HS-5 (cell line): ENCODE data around the gene MYOF.
A peak's percentile ranks its signal among the peaks of the same experiment; 100 is the strongest.

Experiments used
- DNase-seq: peaks from one replicate; pipeline ENCODE4 v3.0.0-alpha.2; 2012; ENCODE audit warnings: low read depth

MYOF gene, protein sequence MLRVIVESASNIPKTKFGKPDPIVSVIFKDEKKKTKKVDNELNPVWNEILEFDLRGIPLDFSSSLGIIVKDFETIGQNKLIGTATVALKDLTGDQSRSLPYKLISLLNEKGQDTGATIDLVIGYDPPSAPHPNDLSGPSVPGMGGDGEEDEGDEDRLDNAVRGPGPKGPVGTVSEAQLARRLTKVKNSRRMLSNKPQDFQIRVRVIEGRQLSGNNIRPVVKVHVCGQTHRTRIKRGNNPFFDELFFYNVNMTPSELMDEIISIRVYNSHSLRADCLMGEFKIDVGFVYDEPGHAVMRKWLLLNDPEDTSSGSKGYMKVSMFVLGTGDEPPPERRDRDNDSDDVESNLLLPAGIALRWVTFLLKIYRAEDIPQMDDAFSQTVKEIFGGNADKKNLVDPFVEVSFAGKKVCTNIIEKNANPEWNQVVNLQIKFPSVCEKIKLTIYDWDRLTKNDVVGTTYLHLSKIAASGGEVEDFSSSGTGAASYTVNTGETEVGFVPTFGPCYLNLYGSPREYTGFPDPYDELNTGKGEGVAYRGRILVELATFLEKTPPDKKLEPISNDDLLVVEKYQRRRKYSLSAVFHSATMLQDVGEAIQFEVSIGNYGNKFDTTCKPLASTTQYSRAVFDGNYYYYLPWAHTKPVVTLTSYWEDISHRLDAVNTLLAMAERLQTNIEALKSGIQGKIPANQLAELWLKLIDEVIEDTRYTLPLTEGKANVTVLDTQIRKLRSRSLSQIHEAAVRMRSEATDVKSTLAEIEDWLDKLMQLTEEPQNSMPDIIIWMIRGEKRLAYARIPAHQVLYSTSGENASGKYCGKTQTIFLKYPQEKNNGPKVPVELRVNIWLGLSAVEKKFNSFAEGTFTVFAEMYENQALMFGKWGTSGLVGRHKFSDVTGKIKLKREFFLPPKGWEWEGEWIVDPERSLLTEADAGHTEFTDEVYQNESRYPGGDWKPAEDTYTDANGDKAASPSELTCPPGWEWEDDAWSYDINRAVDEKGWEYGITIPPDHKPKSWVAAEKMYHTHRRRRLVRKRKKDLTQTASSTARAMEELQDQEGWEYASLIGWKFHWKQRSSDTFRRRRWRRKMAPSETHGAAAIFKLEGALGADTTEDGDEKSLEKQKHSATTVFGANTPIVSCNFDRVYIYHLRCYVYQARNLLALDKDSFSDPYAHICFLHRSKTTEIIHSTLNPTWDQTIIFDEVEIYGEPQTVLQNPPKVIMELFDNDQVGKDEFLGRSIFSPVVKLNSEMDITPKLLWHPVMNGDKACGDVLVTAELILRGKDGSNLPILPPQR (N-terminal part only)

DNA sequence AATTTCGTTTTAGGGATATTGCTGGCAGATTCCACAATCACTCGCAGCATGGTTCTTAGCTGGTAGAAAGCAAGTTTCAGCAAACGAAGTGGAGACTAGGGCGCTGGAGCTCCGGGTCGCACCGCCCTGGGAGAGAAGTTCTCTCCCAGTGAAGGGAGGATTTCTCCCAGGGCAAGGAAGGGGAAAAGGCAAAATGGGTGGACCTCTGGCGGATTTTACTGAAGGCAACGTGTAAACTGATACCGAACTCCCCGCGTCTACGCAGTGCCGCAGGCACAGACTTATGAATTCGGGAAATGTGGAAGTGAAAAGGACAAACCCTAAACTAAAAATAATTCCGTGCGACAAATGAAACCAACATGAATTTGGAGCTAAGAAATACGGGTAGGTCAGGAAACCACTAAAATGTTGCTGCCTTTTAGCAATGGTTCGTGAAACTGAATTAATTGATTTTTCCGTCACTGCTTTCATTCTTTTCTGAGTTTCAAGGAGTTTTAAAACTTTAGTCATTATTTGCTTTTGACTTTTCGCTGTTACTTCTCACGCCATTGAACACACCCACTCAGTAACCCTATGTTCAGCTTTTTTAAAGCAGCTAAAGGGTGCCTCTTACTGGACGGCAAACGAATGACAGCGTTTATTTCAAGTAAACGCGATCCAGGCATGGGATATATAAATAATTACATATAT is at the start of gene MYOF:
Gene MYOF (minus strand): TSS at position 190 of the 690 bp plus-strand sequence. CDS start 140 bp downstream, at position 50.
- DNase-seq, result peak; percentile 85

DNA sequence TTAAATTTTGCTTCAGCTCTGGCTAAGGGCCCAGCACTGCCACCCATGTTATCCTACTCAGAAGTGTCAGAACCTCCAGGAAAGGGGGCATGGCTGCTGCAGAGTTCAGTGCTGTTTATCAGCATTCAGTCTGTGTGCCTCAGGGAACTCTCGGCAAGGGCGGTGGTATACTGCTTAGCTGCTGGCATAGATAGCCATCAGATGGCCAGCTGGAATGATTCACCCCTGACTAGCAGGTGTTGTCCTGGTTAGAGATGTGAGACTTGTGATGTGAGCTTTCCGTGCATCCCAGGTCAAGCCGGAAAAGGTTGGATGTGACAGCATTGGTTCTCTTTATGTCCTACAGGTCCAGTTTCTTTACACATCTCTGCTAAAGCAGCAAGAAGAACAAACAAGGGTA is 36.4 kb upstream of the MYOF start:
- no peak for DNase-seq

DNA sequence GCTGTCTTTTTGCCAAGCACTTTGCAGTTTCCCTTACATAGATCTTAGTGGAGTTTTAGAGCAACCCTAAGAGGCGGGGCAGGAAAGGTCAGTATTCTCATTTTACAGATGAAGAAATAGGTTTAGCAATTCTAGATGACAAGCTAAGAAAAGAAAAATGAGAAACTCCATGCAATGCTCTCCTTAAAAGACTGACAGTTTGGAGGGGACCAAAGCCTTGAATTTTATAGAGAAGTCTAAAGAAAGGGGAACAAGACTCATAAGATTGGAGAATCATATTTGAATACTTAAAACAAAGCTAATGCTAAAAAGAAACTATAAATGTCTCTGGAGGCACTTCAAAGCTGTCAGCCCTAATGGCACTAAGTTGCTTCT is 33.9 kb upstream of the MYOF start:
- DNase-seq, result no peak

DNA sequence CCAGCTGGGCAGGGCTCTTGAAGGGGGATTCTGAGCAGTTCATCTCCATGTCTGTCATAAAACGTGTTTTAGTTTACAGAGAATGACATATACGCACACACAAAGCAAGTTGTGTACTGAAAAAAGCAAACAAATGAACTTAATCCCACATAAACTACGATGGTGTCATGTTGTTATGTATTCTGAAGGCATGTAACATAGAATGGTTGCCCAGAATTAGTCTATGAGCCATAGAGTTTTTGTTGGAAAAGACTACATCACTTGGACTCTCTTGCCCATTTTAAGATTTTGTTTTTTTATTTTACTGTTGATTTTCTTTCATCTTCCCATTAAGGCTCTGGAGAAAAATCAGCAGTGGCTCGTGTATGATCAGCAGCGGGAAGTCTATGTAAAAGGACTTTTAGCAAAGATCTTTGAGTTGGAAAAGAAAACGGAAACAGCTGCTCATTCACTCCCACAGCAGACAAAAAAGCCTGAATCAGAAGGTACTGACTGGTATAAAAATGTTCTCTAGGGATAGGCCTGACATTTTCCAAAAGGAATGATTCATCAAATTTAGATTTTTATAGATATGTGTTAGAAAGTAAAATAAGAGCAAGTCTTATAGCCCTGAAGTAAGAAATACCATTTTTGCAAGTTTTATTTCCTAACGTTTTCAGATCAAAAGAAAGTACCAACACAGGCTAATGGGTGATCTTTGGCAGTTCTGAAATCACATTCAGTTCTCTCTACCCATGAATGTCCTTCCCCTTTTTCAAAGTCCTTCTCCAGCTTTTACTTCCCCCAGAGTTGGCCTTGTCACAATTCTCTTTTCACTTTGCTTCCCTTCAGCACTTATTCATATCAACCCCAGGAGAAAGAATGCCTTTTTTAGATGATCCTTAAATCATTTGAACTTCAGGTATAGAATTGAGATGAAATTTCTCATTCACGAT is 33.2 kb upstream of the MYOF start:
- DNase-seq, result no peak

DNA sequence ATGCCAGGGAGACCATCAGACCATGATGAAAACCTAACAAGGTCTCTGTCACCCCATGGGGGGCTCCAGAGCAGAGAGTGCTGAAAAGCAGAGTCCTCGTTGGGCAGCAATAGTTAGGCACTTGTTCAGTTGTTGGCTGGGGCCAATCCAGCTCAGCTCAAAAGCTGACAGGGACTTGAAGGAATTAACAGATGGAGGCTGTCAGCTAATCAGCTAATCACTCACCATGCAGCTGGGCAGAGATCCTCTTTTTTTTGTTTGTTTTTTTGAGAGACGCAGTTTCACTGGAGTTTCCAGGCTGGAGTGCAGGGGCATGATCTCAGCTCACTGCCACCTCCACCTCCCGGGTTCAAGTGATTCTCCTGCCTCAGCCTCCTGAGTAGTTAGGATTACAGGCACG is 32.4 kb upstream of the MYOF start:
- no peak for DNase-seq

DNA sequence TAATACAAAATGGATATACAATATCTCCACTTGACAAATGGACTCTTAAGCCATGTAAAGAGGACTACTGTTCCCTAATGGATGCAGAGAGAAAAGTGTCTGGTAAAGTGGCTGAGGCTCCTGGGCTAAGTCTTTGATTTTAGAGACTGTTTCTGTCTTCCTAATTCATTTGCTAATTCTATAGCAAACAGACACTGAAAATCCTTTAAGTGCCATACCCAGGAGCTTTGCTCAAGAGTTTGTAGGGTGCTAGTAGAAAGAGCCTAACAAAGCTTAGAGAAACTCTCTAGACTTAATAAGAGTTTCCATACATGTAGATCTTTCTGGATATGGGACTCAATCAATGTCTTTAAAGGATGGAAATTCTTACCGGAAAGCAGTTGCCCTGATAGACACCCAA is 31.0 kb upstream of the MYOF start:
- DNase-seq, result no peak

DNA sequence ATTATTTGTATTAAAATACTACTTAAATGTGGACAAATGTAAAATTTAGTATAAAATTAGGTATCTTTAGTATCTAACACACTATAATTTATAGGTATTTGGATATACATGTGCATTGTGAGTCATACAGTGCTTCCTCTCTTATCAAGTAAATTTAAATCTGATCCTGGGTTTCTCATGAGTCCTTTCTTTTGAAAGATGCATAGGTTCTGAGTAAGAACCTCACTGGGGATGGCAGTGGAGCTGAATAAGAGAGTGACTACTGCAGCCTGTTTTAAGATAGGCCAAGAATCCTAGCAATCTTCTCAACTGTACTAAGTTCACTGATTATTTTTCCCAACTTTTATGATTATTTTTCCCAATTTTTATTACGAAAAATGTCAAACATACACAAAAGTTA is 30.4 kb upstream of the MYOF start:
- DNase-seq, result peak; percentile 31

DNA sequence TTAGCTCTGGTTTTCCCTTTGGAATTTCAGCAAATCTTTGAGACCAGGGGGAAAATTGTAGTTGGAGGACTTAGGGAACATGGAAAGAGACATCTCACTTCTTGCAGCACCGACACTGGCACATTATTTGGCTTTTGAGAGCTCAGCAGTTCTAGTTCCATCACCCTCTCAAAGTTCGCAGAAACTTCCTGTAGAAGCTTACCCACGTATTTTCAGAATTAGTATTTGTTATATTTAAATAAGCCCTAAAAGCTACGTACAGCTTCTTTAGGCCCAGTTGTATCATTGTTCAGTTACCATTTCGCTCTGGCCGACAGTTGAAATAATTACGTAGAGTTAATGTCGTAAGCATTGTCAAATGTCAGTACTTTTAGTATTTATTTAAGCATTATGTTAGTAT is 27.7 kb upstream of the MYOF start:
- no peak for DNase-seq

DNA sequence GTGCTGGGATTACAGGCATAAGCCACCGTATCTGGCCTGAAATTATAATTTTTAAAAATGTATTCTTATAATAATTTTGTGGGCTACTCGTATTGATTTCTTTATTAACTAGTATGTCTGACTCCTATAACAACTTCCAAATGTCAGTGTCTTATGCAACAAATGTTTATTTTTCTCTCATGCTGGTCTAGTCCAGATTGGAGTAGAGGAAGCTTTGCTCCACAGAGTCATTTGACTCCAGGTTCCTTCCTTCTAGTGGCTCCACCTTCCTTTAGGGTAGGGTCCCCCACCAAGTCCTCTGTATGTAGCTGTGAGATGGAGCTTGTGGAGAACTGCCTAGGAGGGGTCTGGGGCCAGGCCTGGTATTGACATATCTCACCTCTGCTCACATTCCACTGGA is 22.9 kb upstream of the MYOF start:
- DNase-seq, result no peak

DNA sequence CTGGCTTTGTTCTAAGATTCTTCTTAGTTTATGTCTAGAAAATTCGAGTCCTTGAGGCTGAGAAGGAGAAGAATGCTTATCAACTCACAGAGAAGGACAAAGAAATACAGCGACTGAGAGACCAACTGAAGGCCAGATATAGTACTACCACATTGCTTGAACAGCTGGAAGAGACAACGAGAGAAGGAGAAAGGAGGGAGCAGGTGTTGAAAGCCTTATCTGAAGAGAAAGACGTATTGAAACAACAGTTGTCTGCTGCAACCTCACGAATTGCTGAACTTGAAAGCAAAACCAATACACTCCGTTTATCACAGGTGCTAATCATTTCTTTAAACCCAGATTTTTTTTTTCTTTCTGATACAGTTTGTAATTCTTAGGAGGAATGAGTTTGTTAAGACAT is 20.9 kb upstream of the MYOF start:
- no peak for DNase-seq

DNA sequence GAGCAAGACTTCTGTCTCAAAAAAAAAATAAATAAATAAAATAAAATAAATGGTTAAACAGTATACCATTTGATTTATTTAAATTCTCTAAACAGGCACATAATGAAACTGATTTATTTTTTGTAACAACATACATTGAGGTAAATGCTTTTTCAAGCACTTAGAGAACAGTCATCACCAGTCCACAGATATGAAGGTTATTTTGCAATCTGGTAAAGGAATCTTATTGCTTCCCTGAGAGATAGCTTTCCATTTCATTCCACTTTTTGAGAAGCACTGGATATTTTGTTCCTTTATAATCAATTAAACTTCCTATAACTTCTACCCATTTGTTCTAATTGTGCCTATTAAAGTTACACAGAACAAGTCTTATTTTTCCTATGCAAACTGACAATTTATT is 19.5 kb upstream of the MYOF start:
- no peak for DNase-seq

DNA sequence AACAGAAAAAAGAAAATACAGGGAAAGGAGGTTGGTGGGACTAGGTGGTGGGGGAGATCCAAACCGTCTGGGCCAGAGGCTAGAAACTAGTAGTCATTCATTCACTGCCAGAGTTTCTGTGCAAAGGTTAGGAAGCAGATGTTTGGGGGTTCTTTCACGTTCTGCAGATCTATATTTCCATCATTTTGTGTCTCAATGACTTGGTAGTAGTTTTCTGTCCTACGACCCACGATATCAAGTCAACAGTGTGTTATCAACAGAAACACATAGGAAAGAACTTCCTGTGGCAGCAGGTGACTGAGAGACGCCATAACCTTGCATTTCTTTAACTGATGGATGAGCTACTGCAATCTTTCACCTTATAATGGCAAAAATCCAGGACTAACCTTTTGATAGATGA is 16.0 kb upstream of the MYOF start:
- DNase-seq, result no peak

DNA sequence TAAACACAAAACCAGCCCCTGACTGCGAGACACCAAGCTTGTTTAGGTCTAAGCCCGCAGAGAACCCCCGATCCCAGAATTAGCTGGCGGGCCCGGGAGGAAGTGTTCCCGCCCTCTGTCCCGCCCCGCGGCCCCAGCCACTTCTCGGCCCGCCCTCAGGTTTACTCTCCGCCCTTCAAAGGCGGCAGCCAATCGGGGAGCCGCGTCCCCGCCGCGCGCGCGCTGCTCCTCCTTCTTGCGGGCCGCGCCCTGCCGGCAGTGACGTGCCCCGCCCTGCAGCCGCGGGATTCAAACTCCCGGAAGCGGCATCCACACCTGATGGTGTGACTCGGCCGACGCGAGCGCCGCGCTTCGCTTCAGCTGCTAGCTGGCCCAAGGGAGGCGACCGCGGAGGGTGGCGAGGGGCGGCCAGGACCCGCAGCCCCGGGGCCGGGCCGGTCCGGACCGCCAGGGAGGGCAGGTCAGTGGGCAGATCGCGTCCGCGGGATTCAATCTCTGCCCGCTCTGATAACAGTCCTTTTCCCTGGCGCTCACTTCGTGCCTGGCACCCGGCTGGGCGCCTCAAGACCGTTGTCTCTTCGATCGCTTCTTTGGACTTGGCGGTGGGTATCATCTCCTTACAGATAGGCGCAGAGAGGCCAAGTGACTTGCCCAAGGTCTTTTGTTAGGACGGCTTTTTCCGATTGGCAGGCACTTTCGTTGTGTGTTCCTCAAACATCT is 14.3 kb upstream of the MYOF start, which contains the start of gene CEP55:
Gene CEP55 (plus strand): TSS at position 291 of the 720 bp plus-strand sequence. CDS start 3,440 bp downstream, outside the sequence.
- peak; percentile 58 for DNase-seq

DNA sequence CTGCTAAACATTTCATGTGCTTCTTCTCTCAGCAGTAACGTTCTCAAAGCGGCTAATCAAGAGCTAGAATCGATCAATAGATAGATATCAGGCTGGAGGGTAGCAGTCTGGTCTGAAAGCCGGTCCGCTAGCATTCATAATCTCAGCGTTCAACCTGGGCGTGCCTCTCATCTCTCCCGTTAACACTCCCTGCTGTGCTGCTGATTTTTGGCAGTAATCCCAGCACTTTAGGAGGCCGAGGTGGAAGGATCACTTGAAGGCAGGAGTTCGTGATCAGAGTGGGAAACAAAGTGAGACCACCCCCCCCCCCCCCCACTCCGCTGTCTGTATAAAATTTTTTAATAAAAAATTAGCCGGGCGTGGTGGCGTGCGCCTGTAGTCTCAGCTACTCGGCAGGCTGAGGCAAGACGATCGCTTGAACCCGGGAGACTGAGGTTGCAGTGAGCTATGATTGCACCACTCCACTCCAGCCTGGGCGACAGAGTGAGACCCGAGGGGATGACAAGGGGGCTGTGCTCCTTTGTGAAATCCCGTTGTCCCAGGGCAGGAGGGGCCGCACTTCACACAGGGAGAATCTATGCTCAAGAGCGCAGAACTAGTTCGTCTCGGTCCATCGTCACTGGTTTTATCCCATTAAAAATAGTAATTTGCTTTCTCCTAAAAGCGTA is 13.7 kb upstream of the MYOF start:
- peak; percentile 23 for DNase-seq

DNA sequence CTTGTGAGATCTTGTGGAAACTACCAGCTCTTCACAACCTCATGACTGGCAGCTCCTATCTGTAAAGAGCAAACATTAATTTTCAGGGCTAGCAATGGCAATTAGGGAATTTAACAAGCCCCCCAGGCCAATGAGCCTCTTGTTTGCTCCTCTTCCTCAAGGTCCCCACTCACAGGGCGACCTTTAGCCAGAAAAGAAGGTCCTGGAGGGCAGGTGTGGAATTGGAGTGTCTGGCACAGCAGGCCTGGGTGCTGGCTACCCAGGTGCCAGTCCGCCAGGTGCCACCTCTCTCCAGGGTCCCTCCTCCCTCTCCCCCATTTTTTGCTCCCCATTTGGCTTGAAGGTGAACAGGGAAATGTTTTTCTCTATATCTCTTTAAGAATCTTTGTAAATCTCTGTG is 12.4 kb upstream of the MYOF start:
- no peak for DNase-seq

DNA sequence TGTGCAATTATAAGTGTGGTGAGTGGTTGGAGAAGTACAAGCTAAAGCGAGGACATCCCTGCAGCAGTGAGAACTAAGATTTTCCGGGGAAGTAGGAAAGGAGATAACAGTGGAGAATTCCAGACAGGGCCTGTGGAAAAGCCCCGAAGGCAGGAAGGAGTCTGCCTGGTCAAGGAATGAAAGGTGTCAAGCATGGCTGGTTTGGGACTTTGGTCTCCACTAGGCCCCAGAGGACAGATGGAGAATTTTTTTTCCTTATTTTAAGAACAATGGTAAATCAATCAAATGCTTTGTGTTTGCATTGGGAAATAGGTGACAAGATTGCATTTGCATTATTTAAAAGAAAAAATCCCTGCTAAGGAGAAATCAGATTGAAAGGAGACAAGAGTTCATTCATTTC is 11.0 kb upstream of the MYOF start:
- no peak for DNase-seq

DNA sequence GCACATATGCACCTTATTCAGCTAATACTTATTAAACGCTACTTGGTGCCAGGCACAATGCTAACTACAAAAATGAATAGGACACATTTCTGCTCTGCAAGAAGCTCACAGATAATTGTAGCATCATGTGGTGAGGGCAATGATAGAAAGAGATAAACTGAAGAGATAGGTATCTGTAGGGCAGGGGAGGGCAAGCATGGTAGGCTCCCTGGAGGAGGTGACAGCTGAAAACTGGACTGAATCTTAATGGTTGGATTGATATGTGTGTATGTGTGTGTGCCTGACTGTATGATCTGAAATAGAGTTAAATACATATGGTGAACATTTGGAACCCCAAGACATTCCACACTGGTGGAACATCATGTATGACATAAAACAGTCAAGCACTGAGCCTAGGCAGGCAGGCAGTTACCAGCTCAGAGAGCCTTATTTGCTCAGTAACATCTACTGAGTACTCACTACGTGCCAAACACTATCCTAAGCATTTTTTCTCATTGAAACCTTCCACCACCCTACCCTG is 9.5 kb upstream of the MYOF start:
- no peak for DNase-seq

DNA sequence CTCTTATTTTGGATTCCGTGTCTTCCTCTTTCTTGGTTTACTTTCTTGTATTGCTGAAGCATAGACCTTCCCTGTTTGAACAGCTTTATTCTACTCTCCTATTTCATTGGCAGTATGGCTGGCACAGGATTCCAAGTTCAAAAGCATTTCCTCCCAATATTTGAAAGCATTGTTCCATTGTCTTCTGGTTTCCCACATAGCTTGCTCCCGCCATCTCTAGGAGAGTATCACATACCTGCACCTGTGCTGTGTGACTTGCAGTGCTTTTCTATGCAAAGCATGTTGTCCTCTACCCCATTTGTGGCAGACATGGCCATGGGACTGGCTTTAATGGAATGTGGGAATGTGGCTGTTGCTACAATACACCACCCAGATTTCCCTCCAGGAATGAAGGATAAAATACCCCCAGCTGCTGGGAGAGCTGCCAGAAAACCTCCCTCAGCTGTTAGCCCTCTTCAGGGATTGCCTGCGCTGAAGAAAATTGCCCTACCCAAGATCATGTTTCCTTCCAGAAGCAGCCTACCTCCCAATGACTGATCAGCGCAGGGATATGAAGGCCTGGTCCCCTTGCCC is 6.9 kb upstream of the MYOF start:
- no peak for DNase-seq

DNA sequence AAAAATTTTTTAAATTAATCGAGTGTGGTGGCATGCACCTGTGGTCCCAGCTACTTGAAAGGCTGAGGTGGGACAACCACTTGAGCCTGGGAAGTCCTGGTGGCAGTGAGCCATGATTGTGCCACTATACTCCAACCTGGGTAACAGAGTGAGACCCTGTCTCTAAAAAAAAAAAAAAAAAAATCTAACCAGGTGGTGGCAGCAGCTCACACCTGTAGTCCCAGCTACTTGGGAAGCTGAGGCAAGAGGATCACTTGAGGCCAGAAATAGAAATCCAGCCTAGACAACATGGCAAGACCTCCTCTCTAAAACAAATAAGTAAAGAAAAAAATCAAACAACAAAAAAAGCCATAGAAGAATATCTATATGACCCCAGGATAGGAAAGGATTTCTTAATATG is 3.6 kb upstream of the MYOF start:
- no peak for DNase-seq
